Measurements from ENCODE around the gene TRIM43.
"Not testable (repeated sequence)": the region's sequence is repeated elsewhere in the genome, so short reads cannot be mapped to it uniquely, and the experiment has no call there.

The TRIM43 gene

DNA sequence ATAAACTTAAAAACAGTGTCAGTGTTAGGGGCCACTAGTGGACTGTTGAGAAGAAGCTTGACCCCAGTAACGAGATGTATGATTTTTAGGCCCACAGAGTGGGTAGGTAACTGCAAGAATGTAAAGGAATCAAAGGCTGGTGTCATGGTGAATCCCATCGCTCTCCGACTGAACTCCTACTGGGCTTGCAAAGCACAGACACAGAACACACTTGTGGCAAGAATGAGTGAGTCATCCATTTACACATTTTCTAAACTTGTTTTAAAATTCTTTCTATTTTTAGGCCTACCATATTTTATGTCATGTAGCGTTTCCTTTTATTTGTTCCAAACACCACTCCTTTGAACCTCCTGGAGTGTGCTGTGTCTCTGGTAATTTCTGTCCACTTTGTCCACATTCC, 51.1 kb downstream of the TRIM43 start:
- not testable (repeated sequence) for H3K79me2 ChIP-seq (ENCODE audit: insufficient read depth, low read length); H3K4me3 ChIP-seq (ENCODE audit: low read depth in 1 of 2, low read length in 2 of 2); H3K27me3 ChIP-seq (ENCODE audit: insufficient read depth, low read length, poor library complexity); H3K27ac ChIP-seq (ENCODE audit: low read length); H2AFZ ChIP-seq (ENCODE audit: low read depth, low read length); H3K9ac ChIP-seq (ENCODE audit: low read depth, low read length); H3K4me2 ChIP-seq (ENCODE audit: insufficient read depth, low read length); H3K36me3 ChIP-seq (ENCODE audit: insufficient read depth, low read length); H3K9me3 ChIP-seq (ENCODE audit: insufficient read depth, low read length, severe bottlenecking); H4K20me1 ChIP-seq (ENCODE audit: insufficient read depth, low read length); H3K4me1 ChIP-seq (ENCODE audit: insufficient read depth, low read length); DNase-seq; ATAC-seq (ENCODE audit: insufficient read depth, low read depth)

- H3K4me2 ChIP-seq (ENCODE audit: insufficient read depth, low read length); H3K79me2 ChIP-seq (ENCODE audit: insufficient read depth, low read length): not testable (repeated sequence)
Observed at GRCh38 chr2:95645312-95645711, 53.5 kb downstream of the TRIM43 start.

GRCh38 chr2:95646274-95646994, 54.6 kb downstream of the TRIM43 start:
- DNase-seq; H3K27ac ChIP-seq (ENCODE audit: low read length); H3K9ac ChIP-seq (ENCODE audit: low read depth, low read length); H3K4me1 ChIP-seq (ENCODE audit: insufficient read depth, low read length); H3K4me2 ChIP-seq (ENCODE audit: insufficient read depth, low read length); ATAC-seq (ENCODE audit: insufficient read depth, low read depth); H2AFZ ChIP-seq (ENCODE audit: low read depth, low read length); H3K27me3 ChIP-seq (ENCODE audit: insufficient read depth, low read length, poor library complexity); H3K4me3 ChIP-seq (ENCODE audit: low read depth in 1 of 2, low read length in 2 of 2); H4K20me1 ChIP-seq (ENCODE audit: insufficient read depth, low read length); H3K9me3 ChIP-seq (ENCODE audit: insufficient read depth, low read length, severe bottlenecking); H3K36me3 ChIP-seq (ENCODE audit: insufficient read depth, low read length); H3K79me2 ChIP-seq (ENCODE audit: insufficient read depth, low read length): not testable (repeated sequence)

More at GRCh38 chr2:95645312-95645711, 53.5 kb downstream of the TRIM43 start:
- not testable (repeated sequence) for H3K4me1 ChIP-seq (ENCODE audit: insufficient read depth, low read length); H3K36me3 ChIP-seq (ENCODE audit: insufficient read depth, low read length); H3K4me3 ChIP-seq (ENCODE audit: low read depth in 1 of 2, low read length in 2 of 2); ATAC-seq (ENCODE audit: insufficient read depth, low read depth); H2AFZ ChIP-seq (ENCODE audit: low read depth, low read length); H3K9me3 ChIP-seq (ENCODE audit: insufficient read depth, low read length, severe bottlenecking); H3K27ac ChIP-seq (ENCODE audit: low read length); H3K9ac ChIP-seq (ENCODE audit: low read depth, low read length); H4K20me1 ChIP-seq (ENCODE audit: insufficient read depth, low read length); H3K27me3 ChIP-seq (ENCODE audit: insufficient read depth, low read length, poor library complexity); DNase-seq

DNA sequence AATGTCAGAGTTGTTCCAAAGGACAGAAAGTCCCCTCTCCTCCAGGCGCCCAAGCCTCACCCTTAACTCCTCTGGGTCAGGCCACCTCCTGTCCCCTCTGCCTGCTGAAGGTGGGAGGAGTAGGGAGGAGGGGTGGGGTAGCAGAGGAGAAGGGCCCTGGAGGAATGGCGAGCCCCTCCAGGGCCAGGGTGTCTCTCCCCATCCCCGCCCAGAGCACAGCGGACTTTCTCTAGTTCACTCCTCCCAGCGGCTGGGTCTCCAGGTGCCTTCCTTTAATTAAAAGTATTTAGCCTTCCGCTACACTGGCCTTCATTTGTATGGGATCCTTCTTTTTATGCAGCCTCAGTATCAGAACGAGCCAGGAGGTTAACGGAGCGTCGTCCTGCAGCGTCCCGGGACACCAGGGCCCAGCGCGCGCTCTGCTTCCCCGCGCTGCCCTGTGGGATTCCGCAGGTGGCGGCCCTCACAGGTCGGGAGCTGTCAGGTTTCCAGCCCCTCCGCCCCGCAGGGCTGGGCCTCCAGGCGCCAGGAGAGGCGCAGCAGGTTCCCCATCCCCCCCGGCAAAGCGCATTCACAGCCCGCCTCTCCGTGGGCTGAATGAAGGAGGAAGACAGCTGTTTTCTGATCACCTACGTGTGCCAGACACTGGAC, 57.2 kb downstream of the TRIM43 start:
- not testable (repeated sequence) for H4K20me1 ChIP-seq (ENCODE audit: insufficient read depth, low read length); H3K9ac ChIP-seq (ENCODE audit: low read depth, low read length); H2AFZ ChIP-seq (ENCODE audit: low read depth, low read length); H3K4me3 ChIP-seq (ENCODE audit: low read depth in 1 of 2, low read length in 2 of 2); H3K9me3 ChIP-seq (ENCODE audit: insufficient read depth, low read length, severe bottlenecking); H3K27ac ChIP-seq (ENCODE audit: low read length); ATAC-seq (ENCODE audit: insufficient read depth, low read depth); H3K27me3 ChIP-seq (ENCODE audit: insufficient read depth, low read length, poor library complexity); H3K4me1 ChIP-seq (ENCODE audit: insufficient read depth, low read length); DNase-seq; H3K4me2 ChIP-seq (ENCODE audit: insufficient read depth, low read length); H3K36me3 ChIP-seq (ENCODE audit: insufficient read depth, low read length); H3K79me2 ChIP-seq (ENCODE audit: insufficient read depth, low read length)
